Tibial artery (tissue), 4 donors: ENCODE measurements around the gene LMAN1L.

Experiments
- DNase-seq, 2 donors: peaks; one replicate each; pipeline ENCODE4 v3.0.0-alpha.2; 2019
- H3K27ac ChIP-seq, 2 donors: fragments of 200-600 bp; sonication (generic) in 1 of 2; 1 replicate in 1 of 2; 2 replicates in 1 of 2; pipeline ENCODE4 v1.5.1; 2018 to 2019; ENCODE audit warnings: mild to moderate bottlenecking in 1 of 2
- H3K27me3 ChIP-seq, 2 donors: fragments of 200-600 bp; sonication (generic) in 1 of 2; one replicate each; pipeline versions ENCODE4 v1.5.1 to v1.6.0; 2016 to 2019
- H3K36me3 ChIP-seq, 3 donors: fragments of 200-600 bp; sonication (generic) in 2 of 3; one replicate each; pipeline ENCODE4 v1.5.1; 2016 to 2019; ENCODE audit warnings: mild to moderate bottlenecking in 2 of 3
- H3K4me1 ChIP-seq, 4 donors: fragments of 200-600 bp; sonication (generic) in 2 of 4; 1 replicate in 3 of 4; 2 replicates in 1 of 4; pipeline ENCODE4 v1.5.1; 2016 to 2019
- H3K4me3 ChIP-seq, 2 donors: fragments of 200-600 bp; sonication (generic) in 1 of 2; 1 replicate in 1 of 2; 2 replicates in 1 of 2; pipeline ENCODE4 v1.5.1; 2018 to 2019; ENCODE audit warnings: mild to moderate bottlenecking in 2 of 2
- H3K9me3 ChIP-seq, 3 donors: fragments of 200-600 bp; sonication (generic) in 1 of 3; one replicate each; pipeline ENCODE4 v1.5.1; 2016 to 2019
- CTCF ChIP-seq, 2 experiments: fragments of 200-600 bp in 1 of 2; fragments of 450-650 bp in 1 of 2; IDR thresholded peaks; one replicate each; pipeline ENCODE4 v1.5.1; 2017 to 2019; ENCODE audit warnings: antibody characterized with exemption in 2 of 2, mild to moderate bottlenecking in 1 of 2, moderate library complexity in 1 of 2
- intact Hi-C: fragments of 100-400 bp; cut with DNase I; formaldehyde crosslinking; loops from one replicate; pipeline ENCODE4 v1.15.0; 2023; ENCODE audit warnings: low total_unique reads

The LMAN1L gene

GRCh38 chr15:74842581-74843444 lies 30.2 kb downstream of the LMAN1L start, which contains the start of gene ULK3:
Gene ULK3, minus strand, starts transcription at chr15:74843156. Its CDS starts 51 bp downstream, at chr15:74843105.
- no peaks in the 10 kb centered on the region for H3K27me3 ChIP-seq
- peak; percentile 91 to 95 for DNase-seq
- intact Hi-C loops = no loop called here
- peaks cover 4 to 52% (median 30%) of the 10 kb centered on the region in 3 donors for H3K36me3 ChIP-seq
- peak within 1 kb of the TSS; percentile 89 to 96 for H3K27ac ChIP-seq
- peaks cover 0 to 28% (median 19%) of the 10 kb centered on the region in 4 donors for H3K4me1 ChIP-seq
- H3K4me3 ChIP-seq = peak within 1 kb of the TSS; percentile 89 to 99
- peak; percentile 72 to 93 for TF ChIP-seq CTCF (IDR thresholded peaks at IDR 0.05)
- H3K9me3 ChIP-seq = no peaks in the 10 kb centered on the region

DNA sequence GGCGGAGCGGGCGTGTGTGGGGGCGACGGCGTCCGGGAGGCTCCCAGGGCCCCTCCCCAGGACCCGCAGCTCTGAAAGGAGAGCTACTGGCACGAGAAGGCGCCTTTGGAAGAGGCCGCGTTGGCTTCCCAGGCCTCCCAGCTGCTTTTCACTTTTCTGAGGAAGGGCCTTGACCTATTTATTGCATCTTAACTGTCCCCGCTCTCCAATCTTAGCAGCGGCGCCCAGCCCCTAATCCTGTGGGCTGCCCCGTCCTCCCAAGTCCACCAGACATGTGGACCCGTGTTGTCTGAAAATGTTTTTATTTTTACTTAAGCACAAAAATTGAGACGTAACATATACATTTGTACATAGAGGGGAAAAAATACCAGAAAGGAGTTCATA lies 30.8 kb downstream of the LMAN1L start:
- H3K4me3 ChIP-seq = peak overlapping the region; percentile 89 to 99
- no peak for DNase-seq
- H3K4me1 ChIP-seq = peaks cover 0 to 28% (median 19%) of the 10 kb centered on the region in 4 donors
- no peaks in the 10 kb centered on the region for H3K27me3 ChIP-seq
- H3K27ac ChIP-seq = peak overlapping the region; percentile 89 to 96
- no peaks in the 10 kb centered on the region for H3K9me3 ChIP-seq
- H3K36me3 ChIP-seq = peaks cover 10 to 52% (median 36%) of the 10 kb centered on the region in 3 donors
- no peak for TF ChIP-seq CTCF (IDR thresholded peaks at IDR 0.05)
- intact Hi-C loops = no loop called here

- Histone ChIP-seq H3K4me3 (peak overlapping the region; percentile 89 to 99), H3K36me3 (peaks cover 14 to 52% (median 39%) of the 10 kb centered on the region in 3 donors), H3K27me3 (no peaks in the 10 kb centered on the region), H3K9me3 (no peaks in the 10 kb centered on the region), H3K4me1 (peaks cover 0 to 28% (median 19%) of the 10 kb centered on the region in 4 donors), H3K27ac (peak overlapping the region; percentile 89 to 96)
- no peak for DNase-seq
- intact Hi-C loops = no loop called here
- TF ChIP-seq CTCF (IDR thresholded peaks at IDR 0.05) = no peak
These were observed 31.3 kb downstream of the LMAN1L start for GRCh38 chr15:74843891-74844299.

DNA sequence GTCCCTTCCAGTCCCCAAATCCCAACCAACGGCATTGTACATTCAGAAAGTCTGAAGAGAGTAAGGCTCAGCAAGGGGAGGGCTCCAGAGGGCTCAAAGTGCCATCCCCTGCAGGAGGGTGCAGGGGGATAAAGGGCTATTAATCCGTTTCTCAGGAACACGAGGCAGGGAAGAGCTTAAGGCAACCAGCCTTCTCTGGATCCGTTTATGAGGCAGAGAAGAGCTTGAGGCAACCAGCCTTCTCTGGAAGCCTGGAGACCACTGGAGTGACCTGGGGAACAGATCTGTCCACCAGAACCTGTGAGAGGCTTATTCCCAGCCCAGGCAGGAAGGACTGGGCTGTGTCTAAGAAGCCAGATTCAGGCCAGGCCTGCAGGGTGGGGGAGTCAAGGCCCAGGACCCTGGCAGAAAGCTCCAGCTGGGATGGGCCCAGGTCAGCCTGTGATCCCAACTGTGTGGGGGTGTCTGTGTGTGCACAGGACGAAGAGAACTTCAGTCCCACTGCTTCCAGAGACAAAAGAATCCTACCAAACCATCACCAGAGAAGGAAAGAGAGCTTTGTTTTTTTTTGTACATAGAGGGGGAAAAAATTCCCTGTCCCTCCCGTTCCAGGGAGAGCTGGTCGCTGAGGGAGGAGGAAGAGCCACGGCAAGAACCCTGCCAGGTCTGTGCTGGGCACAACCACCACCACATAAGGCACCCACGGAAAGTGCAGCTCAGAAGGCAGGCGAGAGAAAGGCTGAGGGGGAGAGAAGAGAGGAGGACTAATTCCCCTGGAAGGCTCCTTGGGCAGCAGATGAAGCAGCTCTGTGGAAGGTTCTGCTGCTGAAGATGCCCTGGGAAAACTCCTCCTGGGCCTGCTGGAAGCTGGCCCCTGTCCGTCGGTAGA lies 31.9 kb downstream of the LMAN1L start:
- intact Hi-C loops = no loop called here
- peaks cover 19 to 52% (median 39%) of the 10 kb centered on the region in 3 donors for H3K36me3 ChIP-seq
- H3K27ac ChIP-seq = peak overlapping the region; percentile 89 to 96
- H3K9me3 ChIP-seq = no peaks in the 10 kb centered on the region
- peaks cover 0 to 28% (median 19%) of the 10 kb centered on the region in 4 donors for H3K4me1 ChIP-seq
- no peak overlapping the region for H3K4me3 ChIP-seq
- DNase-seq = no peak
- no peak for TF ChIP-seq CTCF (IDR thresholded peaks at IDR 0.05)
- no peaks in the 10 kb centered on the region for H3K27me3 ChIP-seq

DNA sequence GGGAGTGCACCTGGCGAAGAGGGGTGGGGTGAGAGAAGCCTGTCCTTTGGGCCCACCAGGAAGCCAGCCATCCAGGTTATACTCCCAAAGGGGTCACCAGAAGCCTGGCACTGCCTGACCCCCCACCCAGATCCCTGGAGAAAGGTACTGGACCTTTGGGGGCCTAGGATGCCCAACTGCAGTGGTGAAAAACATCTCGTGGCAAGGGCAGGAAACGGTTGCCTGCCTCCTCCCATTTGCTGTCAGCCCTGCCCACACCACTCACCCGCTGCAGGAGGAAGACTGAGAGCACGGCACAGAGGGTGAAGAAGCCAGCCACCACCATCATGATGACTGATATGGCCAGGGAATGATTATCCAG lies 32.6 kb downstream of the LMAN1L start:
- Histone ChIP-seq H3K4me1 (peaks cover 0 to 28% (median 19%) of the 10 kb centered on the region in 4 donors), H3K4me3 (no peak overlapping the region), H3K9me3 (no peaks in the 10 kb centered on the region), H3K27me3 (no peaks in the 10 kb centered on the region), H3K36me3 (peaks cover 24 to 52% (median 45%) of the 10 kb centered on the region in 3 donors), H3K27ac (no peak overlapping the region)
- DNase-seq = no peak
- no peak for TF ChIP-seq CTCF (IDR thresholded peaks at IDR 0.05)
- intact Hi-C loops = no loop called here
